K562 (cell line): ENCODE results near the gene RNLS.

Source experiments
- CBX5 ChIP-seq: IDR thresholded peaks from 2 replicates; pipeline ENCODE4 v1.6.1; 2014; ENCODE audit warnings: low read depth, borderline replicate concordance
- EZH2 ChIP-seq: IDR thresholded peaks from 2 replicates; pipeline ENCODE4 v1.6.1; 2012; ENCODE audit warnings: low read depth, mild to moderate bottlenecking, inconsistent platforms, low read length, borderline replicate concordance
- JUND ChIP-seq, 2 experiments: IDR thresholded peaks; 2 replicates in 1 of 2; 3 replicates in 1 of 2; pipeline ENCODE4 v1.6.1; 2011; ENCODE audit warnings: borderline replicate concordance in 2 of 2, low read depth in 2 of 2, low read length in 2 of 2, improper control_type of control experiment in 1 of 2, missing biosample characterization in 1 of 2, missing genetic modification characterization in 1 of 2, missing genetic modification reagents in 1 of 2
- KLF1 ChIP-seq: fragments of 450-650 bp; IDR thresholded peaks from 2 replicates; pipeline ENCODE4 v1.6.1; 2016; ENCODE audit warnings: missing genetic modification characterization, missing compliant biosample characterization
- MBD2 ChIP-seq: sonication (generic); IDR thresholded peaks from 2 replicates; pipeline ENCODE4 v1.6.1; 2016; ENCODE audit warnings: low read depth, borderline replicate concordance
- TSC22D4 ChIP-seq: fragments of 450-650 bp; IDR thresholded peaks from 2 replicates; pipeline ENCODE4 v1.6.1; 2016; ENCODE audit warnings: missing genetic modification characterization, missing biosample characterization, control low read depth
- YY1 ChIP-seq, 3 experiments: IDR thresholded peaks; 2 replicates each; pipeline ENCODE4 v1.6.1; 2011; ENCODE audit warnings: low read length in 2 of 3, mild to moderate bottlenecking in 2 of 3, moderate library complexity in 2 of 3, borderline replicate concordance in 1 of 3, control low read depth in 1 of 3, low read depth in 1 of 3; ENCODE audit not compliant: insufficient read depth in 3 of 3, insufficient replicate concordance in 2 of 3, control insufficient read depth in 1 of 3, insufficient read length in 1 of 3; ENCODE audit errors: extremely low read depth in 1 of 3
- ZZZ3 ChIP-seq: fragments of 450-650 bp; IDR thresholded peaks from 2 replicates; pipeline ENCODE4 v1.6.1; 2016; ENCODE audit warnings: antibody characterized with exemption, mild to moderate bottlenecking, moderate library complexity
- TF ChIP-seq, protein P1 (sequence below), 3 experiments: IDR thresholded peaks in 2 of 3; conservative IDR thresholded peaks in 1 of 3; 2 replicates each; pipeline ENCODE4 v1.5.1; 2011 to 2012; ENCODE audit warnings: low read length in 3 of 3, mild to moderate bottlenecking in 3 of 3, control low read depth in 2 of 3, improper control_type of control experiment in 1 of 3, inconsistent platforms in 1 of 3, low read depth in 1 of 3, mixed read lengths in 1 of 3, moderate library complexity in 1 of 3; ENCODE audit not compliant: insufficient read depth in 2 of 3
- TF ChIP-seq, protein P2 (sequence below): sonication (generic); formaldehyde crosslinking; IDR thresholded peaks from 2 replicates; pipeline ENCODE4 v1.9.0; 2022; ENCODE audit warnings: mild to moderate bottlenecking, missing genetic modification reagents
- TF ChIP-seq, protein P3 (sequence below), 2 experiments: fragments of 150-350 bp in 1 of 2; IDR thresholded peaks; 2 replicates each; pipeline ENCODE4 v1.6.1; 2012 to 2016; ENCODE audit warnings: low read depth in 2 of 2, low read length in 2 of 2, mild to moderate bottlenecking in 1 of 2, moderate library complexity in 1 of 2

DNA sequence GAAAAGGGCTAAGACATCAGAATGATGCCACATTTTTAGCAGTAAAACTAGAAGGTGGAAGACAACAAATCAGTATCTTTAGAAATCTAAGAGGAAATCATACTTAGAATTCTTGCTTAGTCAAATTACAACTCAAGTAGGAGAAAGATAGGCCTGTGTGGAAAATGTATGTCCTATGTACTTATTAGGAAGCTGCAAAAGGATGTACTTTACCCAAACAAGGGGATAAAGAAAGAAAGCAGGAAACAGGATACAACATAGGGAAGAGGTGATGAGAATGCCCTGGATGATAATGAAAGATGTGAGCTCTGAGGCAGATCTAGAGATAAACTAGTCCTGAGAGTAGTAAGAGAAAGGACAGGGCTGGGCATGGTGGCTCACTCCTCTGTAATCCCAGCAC lies 54.9 kb downstream of the RNLS start:
- TF ChIP-seq, protein P1, sequence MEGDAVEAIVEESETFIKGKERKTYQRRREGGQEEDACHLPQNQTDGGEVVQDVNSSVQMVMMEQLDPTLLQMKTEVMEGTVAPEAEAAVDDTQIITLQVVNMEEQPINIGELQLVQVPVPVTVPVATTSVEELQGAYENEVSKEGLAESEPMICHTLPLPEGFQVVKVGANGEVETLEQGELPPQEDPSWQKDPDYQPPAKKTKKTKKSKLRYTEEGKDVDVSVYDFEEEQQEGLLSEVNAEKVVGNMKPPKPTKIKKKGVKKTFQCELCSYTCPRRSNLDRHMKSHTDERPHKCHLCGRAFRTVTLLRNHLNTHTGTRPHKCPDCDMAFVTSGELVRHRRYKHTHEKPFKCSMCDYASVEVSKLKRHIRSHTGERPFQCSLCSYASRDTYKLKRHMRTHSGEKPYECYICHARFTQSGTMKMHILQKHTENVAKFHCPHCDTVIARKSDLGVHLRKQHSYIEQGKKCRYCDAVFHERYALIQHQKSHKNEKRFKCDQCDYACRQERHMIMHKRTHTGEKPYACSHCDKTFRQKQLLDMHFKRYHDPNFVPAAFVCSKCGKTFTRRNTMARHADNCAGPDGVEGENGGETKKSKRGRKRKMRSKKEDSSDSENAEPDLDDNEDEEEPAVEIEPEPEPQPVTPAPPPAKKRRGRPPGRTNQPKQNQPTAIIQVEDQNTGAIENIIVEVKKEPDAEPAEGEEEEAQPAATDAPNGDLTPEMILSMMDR (IDR thresholded peaks at IDR 0.05 in 2 of 3, conservative IDR thresholded peaks at IDR 0.05 in 1 of 3; ENCODE audit: insufficient read depth in 2 of 3, low read depth in 1 of 3, low read length in 3 of 3): no peak
- no peak for TF ChIP-seq YY1 (IDR thresholded peaks at IDR 0.05; ENCODE audit: borderline replicate concordance in 1 of 3, control insufficient read depth in 1 of 3, extremely low read depth in 1 of 3, insufficient read depth in 3 of 3, insufficient read length in 1 of 3, insufficient replicate concordance in 2 of 3, low read depth in 1 of 3, low read length in 2 of 3)
- TF ChIP-seq, protein P2, sequence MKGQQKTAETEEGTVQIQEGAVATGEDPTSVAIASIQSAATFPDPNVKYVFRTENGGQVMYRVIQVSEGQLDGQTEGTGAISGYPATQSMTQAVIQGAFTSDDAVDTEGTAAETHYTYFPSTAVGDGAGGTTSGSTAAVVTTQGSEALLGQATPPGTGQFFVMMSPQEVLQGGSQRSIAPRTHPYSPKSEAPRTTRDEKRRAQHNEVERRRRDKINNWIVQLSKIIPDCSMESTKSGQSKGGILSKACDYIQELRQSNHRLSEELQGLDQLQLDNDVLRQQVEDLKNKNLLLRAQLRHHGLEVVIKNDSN (CRISPR knock-in tag): no peak
- TF ChIP-seq, protein P3, sequence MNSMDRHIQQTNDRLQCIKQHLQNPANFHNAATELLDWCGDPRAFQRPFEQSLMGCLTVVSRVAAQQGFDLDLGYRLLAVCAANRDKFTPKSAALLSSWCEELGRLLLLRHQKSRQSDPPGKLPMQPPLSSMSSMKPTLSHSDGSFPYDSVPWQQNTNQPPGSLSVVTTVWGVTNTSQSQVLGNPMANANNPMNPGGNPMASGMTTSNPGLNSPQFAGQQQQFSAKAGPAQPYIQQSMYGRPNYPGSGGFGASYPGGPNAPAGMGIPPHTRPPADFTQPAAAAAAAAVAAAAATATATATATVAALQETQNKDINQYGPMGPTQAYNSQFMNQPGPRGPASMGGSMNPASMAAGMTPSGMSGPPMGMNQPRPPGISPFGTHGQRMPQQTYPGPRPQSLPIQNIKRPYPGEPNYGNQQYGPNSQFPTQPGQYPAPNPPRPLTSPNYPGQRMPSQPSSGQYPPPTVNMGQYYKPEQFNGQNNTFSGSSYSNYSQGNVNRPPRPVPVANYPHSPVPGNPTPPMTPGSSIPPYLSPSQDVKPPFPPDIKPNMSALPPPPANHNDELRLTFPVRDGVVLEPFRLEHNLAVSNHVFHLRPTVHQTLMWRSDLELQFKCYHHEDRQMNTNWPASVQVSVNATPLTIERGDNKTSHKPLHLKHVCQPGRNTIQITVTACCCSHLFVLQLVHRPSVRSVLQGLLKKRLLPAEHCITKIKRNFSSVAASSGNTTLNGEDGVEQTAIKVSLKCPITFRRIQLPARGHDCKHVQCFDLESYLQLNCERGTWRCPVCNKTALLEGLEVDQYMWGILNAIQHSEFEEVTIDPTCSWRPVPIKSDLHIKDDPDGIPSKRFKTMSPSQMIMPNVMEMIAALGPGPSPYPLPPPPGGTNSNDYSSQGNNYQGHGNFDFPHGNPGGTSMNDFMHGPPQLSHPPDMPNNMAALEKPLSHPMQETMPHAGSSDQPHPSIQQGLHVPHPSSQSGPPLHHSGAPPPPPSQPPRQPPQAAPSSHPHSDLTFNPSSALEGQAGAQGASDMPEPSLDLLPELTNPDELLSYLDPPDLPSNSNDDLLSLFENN (IDR thresholded peaks at IDR 0.05; ENCODE audit: low read depth in 2 of 2, low read length in 2 of 2): no peak
- TF ChIP-seq MBD2: no peak
- TF ChIP-seq KLF1 (tag): no peak
- no peak for TF ChIP-seq ZZZ3
- TF ChIP-seq TSC22D4 (tag): no peak
- no peak for TF ChIP-seq CBX5
- no peak for TF ChIP-seq JUND (IDR thresholded peaks at IDR 0.05; ENCODE audit: borderline replicate concordance, low read depth, low read length)
- no peak for TF ChIP-seq JUND (tag; IDR thresholded peaks at IDR 0.05; ENCODE audit: borderline replicate concordance, low read depth, low read length)
- no peak for TF ChIP-seq EZH2
